HEK293 (cell line): Measurements from ENCODE around the gene ZNF275.

Source experiments
- CTCF ChIA-PET: fragments of 350-600 bp; formaldehyde crosslinking; extraction: SDS; loops from one replicate; lab custom pipeline; 2021; ENCODE audit warnings: antibody characterized with exemption; lab: Yijun Ruan, JAX
- POLR2A ChIA-PET: fragments of 300-600 bp; formaldehyde crosslinking; extraction: SDS; loops from one replicate; lab custom pipeline; 2020; ENCODE audit warnings: antibody characterized with exemption, inconsistent platforms; lab: Yijun Ruan, JAX
- H3K27ac ChIP-seq: fragments of 200-500 bp; sonication (Bioruptor generic); 2 replicates; pipeline ENCODE4 v1.5.1; 2014; ENCODE audit warnings: low read depth, low read length, control low read depth, inconsistent platforms; ENCODE audit errors: extremely low read depth
- H3K36me3 ChIP-seq, 2 experiments: fragments of 200-500 bp in 1 of 2; sonication (Bioruptor generic) in 1 of 2; 1 replicate in 1 of 2; 2 replicates in 1 of 2; pipeline ENCODE4 v1.5.1; 2014 to 2017; ENCODE audit warnings: inconsistent platforms in 2 of 2, low read length in 2 of 2; ENCODE audit not compliant: control insufficient read depth in 2 of 2, insufficient read depth in 1 of 2
- H3K4me1 ChIP-seq: fragments of 200-500 bp; sonication (Bioruptor generic); 2 replicates; pipeline ENCODE4 v1.5.1; 2014; ENCODE audit warnings: mild to moderate bottlenecking, low read length, inconsistent platforms; ENCODE audit not compliant: control insufficient read depth, insufficient read depth
- H3K4me3 ChIP-seq: 2 replicates; pipeline ENCODE4 v1.5.1; 2011; ENCODE audit warnings: low read depth, mild to moderate bottlenecking, control low read depth, low read length, moderate library complexity
- H3K9me3 ChIP-seq: fragments of 200-500 bp; sonication (Bioruptor generic); 2 replicates; pipeline ENCODE4 v1.5.1; 2014; ENCODE audit warnings: low read depth, low read length, inconsistent platforms; ENCODE audit not compliant: control insufficient read depth, insufficient read depth
- GLI4 ChIP-seq: fragments of 450-650 bp; formaldehyde crosslinking; IDR thresholded peaks from 2 replicates; pipeline ENCODE4 v1.5.1; 2016; ENCODE audit warnings: missing biosample characterization, missing genetic modification characterization
- IKZF3 ChIP-seq: fragments of 450-650 bp; IDR thresholded peaks from 2 replicates; pipeline ENCODE4 v1.5.0; 2018; ENCODE audit warnings: missing biosample characterization, mild to moderate bottlenecking, missing genetic modification characterization, moderate library complexity
- INSM2 ChIP-seq: fragments of 450-650 bp; formaldehyde crosslinking; IDR thresholded peaks from 2 replicates; pipeline ENCODE4 v1.5.1; 2016; ENCODE audit warnings: missing biosample characterization, missing genetic modification characterization
- KLF9 ChIP-seq: fragments of 450-650 bp; formaldehyde crosslinking; IDR thresholded peaks from 2 replicates; pipeline ENCODE4 v1.5.1; 2016; ENCODE audit warnings: missing biosample characterization, missing genetic modification characterization, low read depth
- SETDB1 ChIP-seq: IDR thresholded peaks from one replicate; pipeline ENCODE4 v1.6.1; 2017; ENCODE audit warnings: mild to moderate bottlenecking, low read length, moderate library complexity, mixed read lengths; ENCODE audit not compliant: insufficient read length
- SP2 ChIP-seq: fragments of 450-650 bp; formaldehyde crosslinking; IDR thresholded peaks from 2 replicates; pipeline ENCODE4 v1.5.1; 2016; ENCODE audit warnings: missing biosample characterization, missing genetic modification characterization
- WT1 ChIP-seq: fragments of 450-650 bp; formaldehyde crosslinking; IDR thresholded peaks from 2 replicates; pipeline ENCODE4 v1.5.1; 2016; ENCODE audit warnings: missing biosample characterization, missing genetic modification characterization
- ZBTB6 ChIP-seq: fragments of 450-650 bp; formaldehyde crosslinking; IDR thresholded peaks from 2 replicates; pipeline ENCODE4 v1.5.1; 2017; ENCODE audit warnings: missing biosample characterization, missing genetic modification characterization
- ZBTB8A ChIP-seq: fragments of 450-650 bp; formaldehyde crosslinking; IDR thresholded peaks from 2 replicates; pipeline ENCODE4 v1.5.1; 2016; ENCODE audit warnings: missing biosample characterization, missing genetic modification characterization
- ZIC2 ChIP-seq: fragments of 450-650 bp; formaldehyde crosslinking; IDR thresholded peaks from 2 replicates; pipeline ENCODE4 v1.5.1; 2016; ENCODE audit warnings: missing biosample characterization, missing genetic modification characterization
- ZNF274 ChIP-seq, 2 experiments: fragments of 200-500 bp in 1 of 2; fragments of 450-650 bp in 1 of 2; sonication (Bioruptor generic) in 1 of 2; formaldehyde crosslinking in 1 of 2; IDR thresholded peaks; 2 replicates each; pipeline versions ENCODE4 v1.5.1 to v1.6.1; 2014 to 2016; ENCODE audit warnings: borderline replicate concordance in 1 of 2, inconsistent platforms in 1 of 2, low read length in 1 of 2, missing biosample characterization in 1 of 2, missing genetic modification characterization in 1 of 2
- ZNF354C ChIP-seq: fragments of 450-650 bp; formaldehyde crosslinking; IDR thresholded peaks from 2 replicates; pipeline ENCODE4 v1.5.1; 2016; ENCODE audit warnings: missing biosample characterization, missing genetic modification characterization, low read depth, borderline replicate concordance
- ZNF404 ChIP-seq: fragments of 450-650 bp; formaldehyde crosslinking; IDR thresholded peaks from 2 replicates; pipeline ENCODE4 v1.5.1; 2017; ENCODE audit warnings: missing biosample characterization, missing genetic modification characterization
- ZNF449 ChIP-seq: fragments of 450-650 bp; formaldehyde crosslinking; IDR thresholded peaks from 2 replicates; pipeline ENCODE4 v1.5.1; 2017; ENCODE audit warnings: missing biosample characterization, mild to moderate bottlenecking, missing genetic modification characterization, moderate library complexity
- ZNF513 ChIP-seq: fragments of 450-650 bp; IDR thresholded peaks from 2 replicates; pipeline ENCODE4 v1.5.1; 2018; ENCODE audit warnings: missing biosample characterization, missing genetic modification characterization
- ZNF585B ChIP-seq: fragments of 450-650 bp; formaldehyde crosslinking; IDR thresholded peaks from 2 replicates; pipeline ENCODE4 v1.5.1; 2016; ENCODE audit warnings: missing biosample characterization, missing genetic modification characterization
- ZNF701 ChIP-seq: fragments of 450-650 bp; formaldehyde crosslinking; IDR thresholded peaks from 2 replicates; pipeline ENCODE4 v1.5.1; 2016; ENCODE audit warnings: missing biosample characterization, missing genetic modification characterization
- ZNF707 ChIP-seq: fragments of 450-650 bp; formaldehyde crosslinking; IDR thresholded peaks from 2 replicates; pipeline ENCODE4 v1.5.1; 2016; ENCODE audit warnings: missing biosample characterization, missing genetic modification characterization
- ZXDB ChIP-seq: fragments of 450-650 bp; formaldehyde crosslinking; IDR thresholded peaks from 2 replicates; pipeline ENCODE4 v1.5.1; 2016; ENCODE audit warnings: missing biosample characterization, missing genetic modification characterization
- TF ChIP-seq, protein P1 (sequence below): fragments of 450-650 bp; formaldehyde crosslinking; IDR thresholded peaks from 2 replicates; pipeline ENCODE4 v1.5.1; 2016; ENCODE audit warnings: missing biosample characterization, missing genetic modification characterization

Gene ZNF275

GRCh38 chrX:153351981-153352380 is 18.0 kb downstream of the ZNF275 start:
- TF ChIP-seq SP2 (tag by site-specific recombination): no peak
- peaks cover 3 to 43% of the 10 kb centered on the region in 2 experiments; a peak in 2 of 3 replicates for H3K36me3 ChIP-seq
- no peak overlapping the region for H3K27ac ChIP-seq
- ChIA-PET POLR2A (no interaction called here), CTCF (interaction anchor here (0.6 to 0.8 kb wide), 4 partner anchors 13 to 200 kb away, joined by 3 to 6 read pairs (median 4); no protein-coding TSS in a partner anchor)
- no peaks in the 10 kb centered on the region for H3K9me3 ChIP-seq
- no peaks in the 10 kb centered on the region for H3K4me1 ChIP-seq
- no peak overlapping the region for H3K4me3 ChIP-seq

GRCh38 chrX:153352858-153353257 is 18.9 kb downstream of the ZNF275 start:
- POLR2A ChIA-PET: no interaction called here
- Histone ChIP-seq H3K9me3 (no peaks in the 10 kb centered on the region), H3K4me1 (no peaks in the 10 kb centered on the region), H3K27ac (no peak overlapping the region), H3K4me3 (no peak overlapping the region), H3K36me3 (peaks cover 3 to 34% of the 10 kb centered on the region in 2 experiments; a peak in 2 of 3 replicates)
- CTCF ChIA-PET: interaction anchor here (0.6 to 1.1 kb wide), 3 partner anchors 9 to 448 kb away, joined by 3 to 4 read pairs (median 4); no protein-coding TSS in a partner anchor
- TF ChIP-seq ZNF449 (no peak), ZIC2 (tag by site-specific recombination) (peak; percentile 86)

- Histone ChIP-seq H3K9me3 (no peaks in the 10 kb centered on the region), H3K36me3 (peaks cover 3 to 31% of the 10 kb centered on the region in 2 experiments; a peak in 2 of 3 replicates), H3K4me1 (no peaks in the 10 kb centered on the region), H3K27ac (no peak overlapping the region), H3K4me3 (no peak overlapping the region)
- TF ChIP-seq GLI4 (tag by site-specific recombination): no peak
- TF ChIP-seq ZNF354C (tag by site-specific recombination): no peak
- no peak for TF ChIP-seq ZXDB (tag by site-specific recombination)
- TF ChIP-seq ZNF701 (tag by site-specific recombination): no peak
- TF ChIP-seq ZBTB6 (tag by site-specific recombination): no peak
- TF ChIP-seq KLF9 (tag by site-specific recombination): no peak
- TF ChIP-seq ZNF513 (tag by site-specific recombination): no peak
- TF ChIP-seq WT1: no peak
- ChIA-PET POLR2A (interaction anchor here (1.1 kb wide), 1 partner anchor 19 kb away, joined by 3 read pairs; the partner anchor contains the start of gene ZNF275), CTCF (interaction anchor here (0.6 to 1.1 kb wide), 2 partner anchors 8 to 9 kb away, joined by 3 to 4 read pairs; no protein-coding TSS in a partner anchor)
Observed at GRCh38 chrX:153353416-153353815, 19.5 kb downstream of the ZNF275 start.

DNA sequence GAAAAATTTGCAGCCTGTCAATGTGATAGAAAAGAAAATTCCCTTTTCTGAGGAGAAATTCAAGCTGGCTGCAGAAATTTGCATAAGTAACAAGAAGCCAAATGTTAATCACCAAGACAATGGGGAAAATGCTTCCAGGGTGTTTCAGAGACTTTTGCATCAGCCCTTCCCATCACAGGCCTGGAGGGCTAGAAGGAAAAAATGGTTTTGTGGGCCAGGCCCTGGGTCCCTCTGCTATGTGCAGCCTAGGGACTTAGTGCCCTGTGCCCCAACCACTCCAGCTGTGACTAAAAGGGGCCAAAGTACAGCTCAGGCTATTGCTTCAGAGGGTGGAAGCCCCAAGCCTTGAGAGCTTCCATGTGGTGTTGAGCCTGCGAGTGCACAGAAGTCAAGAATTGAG is 23.9 kb downstream of the ZNF275 start:
- H3K4me1 ChIP-seq: no peaks in the 10 kb centered on the region; the same call in 1 of the 2 replicates
- POLR2A ChIA-PET: no interaction called here
- H3K9me3 ChIP-seq: no peaks in the 10 kb centered on the region
- no peak overlapping the region for H3K27ac ChIP-seq
- H3K36me3 ChIP-seq: no peaks in the 10 kb centered on the region
- CTCF ChIA-PET: no interaction called here
- no peak for TF ChIP-seq IKZF3 (tag by site-specific recombination)
- TF ChIP-seq, protein P1, sequence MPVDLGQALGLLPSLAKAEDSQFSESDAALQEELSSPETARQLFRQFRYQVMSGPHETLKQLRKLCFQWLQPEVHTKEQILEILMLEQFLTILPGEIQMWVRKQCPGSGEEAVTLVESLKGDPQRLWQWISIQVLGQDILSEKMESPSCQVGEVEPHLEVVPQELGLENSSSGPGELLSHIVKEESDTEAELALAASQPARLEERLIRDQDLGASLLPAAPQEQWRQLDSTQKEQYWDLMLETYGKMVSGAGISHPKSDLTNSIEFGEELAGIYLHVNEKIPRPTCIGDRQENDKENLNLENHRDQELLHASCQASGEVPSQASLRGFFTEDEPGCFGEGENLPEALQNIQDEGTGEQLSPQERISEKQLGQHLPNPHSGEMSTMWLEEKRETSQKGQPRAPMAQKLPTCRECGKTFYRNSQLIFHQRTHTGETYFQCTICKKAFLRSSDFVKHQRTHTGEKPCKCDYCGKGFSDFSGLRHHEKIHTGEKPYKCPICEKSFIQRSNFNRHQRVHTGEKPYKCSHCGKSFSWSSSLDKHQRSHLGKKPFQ (tag by site-specific recombination): no peak
- TF ChIP-seq SETDB1: peak; percentile 29
- peak; percentile 97 for TF ChIP-seq ZNF585B (tag by site-specific recombination)
- TF ChIP-seq ZBTB8A (tag by site-specific recombination): no peak
- no peak for TF ChIP-seq ZNF404
- no peak for TF ChIP-seq ZNF274 (IDR thresholded peaks at IDR 0.05; ENCODE audit: low read length)
- no peak for TF ChIP-seq ZNF274 (tag by site-specific recombination; IDR thresholded peaks at IDR 0.05; ENCODE audit: borderline replicate concordance)
- TF ChIP-seq ZNF707 (tag by site-specific recombination): no peak
- no peak for TF ChIP-seq INSM2 (tag by site-specific recombination)
- H3K4me3 ChIP-seq: no peak overlapping the region
